ENCODE data around the gene C19orf44. TPM values are rescaled to one million over a fixed set of nuclear protein-coding genes. Genes with fewer than 3 reads are reported as not detected.
"Not testable (repeated sequence)": the region's sequence is repeated elsewhere in the genome, so short reads cannot be mapped to it uniquely, and the experiment has no call there.

Gene C19orf44
- total RNA-seq, 1 donor from 2014 or later = 3.6 TPM

GRCh38 chr19:16527971-16528521 lies 31.9 kb downstream of the C19orf44 start:
- no peak for ATAC-seq (ENCODE audit: poor library complexity)
- intact Hi-C loops (cut with DNase I) = no loop called here
- no peak for DNase-seq

- ATAC-seq (ENCODE audit: poor library complexity) = no peak
- no peak for DNase-seq
- intact Hi-C loops (cut with DNase I) = no loop called here
Observed at GRCh38 chr19:16529466-16530144, 33.4 kb downstream of the C19orf44 start.

GRCh38 chr19:16530540-16531379 lies 34.6 kb downstream of the C19orf44 start:
- DNase-seq = no peak
- intact Hi-C loops (cut with DNase I) = no loop called here
- no peak for ATAC-seq (ENCODE audit: poor library complexity)

- DNase-seq (no peak), ATAC-seq (ENCODE audit: poor library complexity) (no peak)
- intact Hi-C loops (cut with DNase I) = no loop called here
Observed at GRCh38 chr19:16531380-16531669, 35.1 kb downstream of the C19orf44 start.

GRCh38 chr19:16532440-16533234 lies 36.4 kb downstream of the C19orf44 start:
- intact Hi-C loops (cut with DNase I) = no loop called here
- no peak for ATAC-seq (ENCODE audit: poor library complexity)
- DNase-seq = no peak

- no peak for ATAC-seq (ENCODE audit: poor library complexity)
- intact Hi-C loops (cut with DNase I) = no loop called here
- DNase-seq = no peak
Observed at GRCh38 chr19:16535381-16535780, 39.2 kb downstream of the C19orf44 start.

- intact Hi-C loops (cut with DNase I) = no loop called here
- DNase-seq (no peak), ATAC-seq (ENCODE audit: poor library complexity) (no peak)
Observed at GRCh38 chr19:16536130-16536529, 39.9 kb downstream of the C19orf44 start.

- DNase-seq (no peak), ATAC-seq (ENCODE audit: poor library complexity) (no peak)
- intact Hi-C loops (cut with DNase I) = no loop called here
Observed at GRCh38 chr19:16537111-16537510, 40.9 kb downstream of the C19orf44 start.

GRCh38 chr19:16540948-16541347 lies 44.8 kb downstream of the C19orf44 start:
- no peak for DNase-seq
- ATAC-seq (ENCODE audit: poor library complexity) = no peak
- intact Hi-C loops (cut with DNase I) = no loop called here

GRCh38 chr19:16541526-16542044 lies 45.4 kb downstream of the C19orf44 start:
- no peak for DNase-seq
- intact Hi-C loops (cut with DNase I) = no loop called here
- no peak for ATAC-seq (ENCODE audit: poor library complexity)

GRCh38 chr19:16542045-16542909 lies 46.1 kb downstream of the C19orf44 start, which contains the start of gene CHERP:
Gene CHERP, minus strand, starts transcription at chr19:16542437. Its CDS starts 59 bp downstream, at chr19:16542378.
- ATAC-seq (ENCODE audit: poor library complexity) (peak; percentile 98), DNase-seq (peak; percentile 97)
- intact Hi-C loops (cut with DNase I) = no loop called here

- intact Hi-C loops (cut with DNase I) = no loop called here
- ATAC-seq (ENCODE audit: poor library complexity) = no peak
- no peak for DNase-seq
Observed at GRCh38 chr19:16542910-16543472, 46.8 kb downstream of the C19orf44 start.

- intact Hi-C loops (cut with DNase I); DNase-seq: not testable (repeated sequence)
Observed at GRCh38 chr19:16543734-16544133, 47.5 kb downstream of the C19orf44 start.

GRCh38 chr19:16544473-16545231 lies 48.5 kb downstream of the C19orf44 start:
- ATAC-seq (ENCODE audit: poor library complexity) = no peak
- intact Hi-C loops (cut with DNase I) = no loop called here
- DNase-seq = no peak

More at GRCh38 chr19:16543734-16544133, 47.5 kb downstream of the C19orf44 start:
- not testable (repeated sequence) for ATAC-seq (ENCODE audit: poor library complexity)

- DNase-seq (no peak), ATAC-seq (ENCODE audit: poor library complexity) (no peak)
- intact Hi-C loops (cut with DNase I) = no loop called here
Observed at GRCh38 chr19:16548956-16549355, 52.8 kb downstream of the C19orf44 start.

- intact Hi-C loops (cut with DNase I); ATAC-seq (ENCODE audit: poor library complexity); DNase-seq: not testable (repeated sequence)
Observed at GRCh38 chr19:16551902-16552301, 55.7 kb downstream of the C19orf44 start.

- ATAC-seq (ENCODE audit: poor library complexity) (no peak), DNase-seq (no peak)
- intact Hi-C loops (cut with DNase I) = no loop called here
Observed at GRCh38 chr19:16554776-16555175, 58.6 kb downstream of the C19orf44 start.

Data from Right ventricle myocardium superior (tissue), 1 donor.